IPS-15b (cell line): Measurements from ENCODE around the gene PRIMA1.

Experiments
- H3K27me3 ChIP-seq: one replicate; pipeline ENCODE4 v1.6.1; 2013; ENCODE audit warnings: low read length; ENCODE audit not compliant: control insufficient read depth, insufficient read depth
- H3K36me3 ChIP-seq: one replicate; pipeline ENCODE4 v1.6.1; 2013; ENCODE audit warnings: low read length; ENCODE audit not compliant: control insufficient read depth, insufficient read depth
- H3K4me1 ChIP-seq: one replicate; pipeline ENCODE4 v1.6.1; 2013; ENCODE audit warnings: mild to moderate bottlenecking, low read length; ENCODE audit not compliant: control insufficient read depth, insufficient read depth
- H3K4me3 ChIP-seq: one replicate; pipeline ENCODE4 v1.5.1; 2013; ENCODE audit warnings: low read depth, low read length
- H3K9ac ChIP-seq: one replicate; pipeline ENCODE4 v1.6.1; 2013; ENCODE audit warnings: low read depth, mild to moderate bottlenecking, low read length
- H3K9me3 ChIP-seq: one replicate; pipeline ENCODE4 v1.6.1; 2013; ENCODE audit warnings: mild to moderate bottlenecking, low read length; ENCODE audit not compliant: control insufficient read depth, insufficient read depth

PRIMA1 gene

GRCh38 chr14:93734086-93734822, 54.0 kb downstream of the PRIMA1 start:
- Histone ChIP-seq H3K4me3 (no peak overlapping the region), H3K36me3 (no peaks in the 10 kb centered on the region), H3K9me3 (no peaks in the 10 kb centered on the region), H3K27me3 (no peaks in the 10 kb centered on the region), H3K4me1 (no peaks in the 10 kb centered on the region), H3K9ac (no peak overlapping the region)

- Histone ChIP-seq H3K36me3 (no peaks in the 10 kb centered on the region), H3K9ac (no peak overlapping the region), H3K4me1 (no peaks in the 10 kb centered on the region), H3K9me3 (no peaks in the 10 kb centered on the region), H3K27me3 (no peaks in the 10 kb centered on the region), H3K4me3 (no peak overlapping the region)
Observed at GRCh38 chr14:93733631-93734030, 54.7 kb downstream of the PRIMA1 start.

DNA sequence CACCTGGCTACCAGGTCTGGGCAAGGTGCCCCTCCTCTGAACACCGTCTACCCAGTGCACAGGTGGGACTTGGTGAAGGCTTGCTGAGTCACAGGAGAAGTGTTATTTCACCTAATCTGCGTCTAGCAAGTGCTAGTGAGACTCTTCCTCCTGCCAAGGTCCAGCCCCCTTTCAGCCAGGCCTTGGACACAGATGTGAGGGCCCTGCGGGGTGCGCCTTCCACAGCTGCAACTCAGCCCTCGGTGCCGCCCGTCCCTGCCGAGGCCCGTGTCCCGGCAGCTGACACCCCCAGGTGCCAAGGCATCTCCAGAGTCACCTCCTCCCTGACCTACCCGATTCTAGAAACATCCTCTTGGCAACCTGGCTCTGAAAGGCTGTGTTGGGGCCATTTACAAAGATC, 55.1 kb downstream of the PRIMA1 start:
- Histone ChIP-seq H3K4me3 (no peak overlapping the region), H3K4me1 (no peaks in the 10 kb centered on the region), H3K9ac (no peak overlapping the region), H3K9me3 (no peaks in the 10 kb centered on the region), H3K36me3 (no peaks in the 10 kb centered on the region), H3K27me3 (no peaks in the 10 kb centered on the region)

DNA sequence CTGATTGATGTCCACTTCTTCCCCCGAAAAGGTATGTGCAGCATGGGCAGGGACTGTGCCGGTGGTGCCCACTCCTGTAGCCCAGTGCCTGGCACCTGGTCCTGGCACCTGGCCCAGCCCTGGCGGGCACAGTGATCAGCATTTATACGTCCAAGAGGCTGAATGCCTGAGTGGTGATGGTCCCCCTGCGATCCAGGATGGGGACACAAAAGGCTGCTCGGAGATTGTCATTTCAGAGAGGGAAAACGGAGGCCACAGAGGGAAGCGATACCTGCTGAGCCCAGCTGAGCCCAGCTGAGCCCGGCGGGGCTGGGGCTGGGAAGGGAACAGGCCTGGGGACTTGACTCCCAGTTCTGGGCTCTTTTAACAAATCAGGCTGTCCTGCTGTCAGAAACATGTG, 55.8 kb downstream of the PRIMA1 start:
- Histone ChIP-seq H3K9ac (no peak overlapping the region), H3K36me3 (no peaks in the 10 kb centered on the region), H3K4me1 (no peaks in the 10 kb centered on the region), H3K4me3 (no peak overlapping the region), H3K27me3 (no peaks in the 10 kb centered on the region), H3K9me3 (no peaks in the 10 kb centered on the region)

GRCh38 chr14:93731753-93732152, 56.5 kb downstream of the PRIMA1 start:
- H3K27me3 ChIP-seq: no peaks in the 10 kb centered on the region

GRCh38 chr14:93729993-93730392, 58.3 kb downstream of the PRIMA1 start:
- H3K27me3 ChIP-seq: no peaks in the 10 kb centered on the region
- H3K9ac ChIP-seq: no peak overlapping the region
- no peaks in the 10 kb centered on the region for H3K4me1 ChIP-seq
- no peaks in the 10 kb centered on the region for H3K9me3 ChIP-seq
- H3K4me3 ChIP-seq: no peak overlapping the region
- no peaks in the 10 kb centered on the region for H3K36me3 ChIP-seq

More at GRCh38 chr14:93731753-93732152, 56.5 kb downstream of the PRIMA1 start:
- no peaks in the 10 kb centered on the region for H3K36me3 ChIP-seq
- no peak overlapping the region for H3K9ac ChIP-seq
- no peak overlapping the region for H3K4me3 ChIP-seq
- H3K4me1 ChIP-seq: no peaks in the 10 kb centered on the region
- H3K9me3 ChIP-seq: no peaks in the 10 kb centered on the region

GRCh38 chr14:93728651-93729016, 59.7 kb downstream of the PRIMA1 start:
- Histone ChIP-seq H3K9me3 (no peaks in the 10 kb centered on the region), H3K27me3 (no peaks in the 10 kb centered on the region), H3K4me1 (no peaks in the 10 kb centered on the region), H3K4me3 (no peak overlapping the region), H3K36me3 (no peaks in the 10 kb centered on the region), H3K9ac (no peak overlapping the region)

GRCh38 chr14:93727917-93728650, 60.2 kb downstream of the PRIMA1 start:
- no peaks in the 10 kb centered on the region for H3K27me3 ChIP-seq
- H3K36me3 ChIP-seq: no peaks in the 10 kb centered on the region
- no peak overlapping the region for H3K4me3 ChIP-seq
- H3K9me3 ChIP-seq: no peaks in the 10 kb centered on the region
- no peak overlapping the region for H3K9ac ChIP-seq
- no peaks in the 10 kb centered on the region for H3K4me1 ChIP-seq

DNA sequence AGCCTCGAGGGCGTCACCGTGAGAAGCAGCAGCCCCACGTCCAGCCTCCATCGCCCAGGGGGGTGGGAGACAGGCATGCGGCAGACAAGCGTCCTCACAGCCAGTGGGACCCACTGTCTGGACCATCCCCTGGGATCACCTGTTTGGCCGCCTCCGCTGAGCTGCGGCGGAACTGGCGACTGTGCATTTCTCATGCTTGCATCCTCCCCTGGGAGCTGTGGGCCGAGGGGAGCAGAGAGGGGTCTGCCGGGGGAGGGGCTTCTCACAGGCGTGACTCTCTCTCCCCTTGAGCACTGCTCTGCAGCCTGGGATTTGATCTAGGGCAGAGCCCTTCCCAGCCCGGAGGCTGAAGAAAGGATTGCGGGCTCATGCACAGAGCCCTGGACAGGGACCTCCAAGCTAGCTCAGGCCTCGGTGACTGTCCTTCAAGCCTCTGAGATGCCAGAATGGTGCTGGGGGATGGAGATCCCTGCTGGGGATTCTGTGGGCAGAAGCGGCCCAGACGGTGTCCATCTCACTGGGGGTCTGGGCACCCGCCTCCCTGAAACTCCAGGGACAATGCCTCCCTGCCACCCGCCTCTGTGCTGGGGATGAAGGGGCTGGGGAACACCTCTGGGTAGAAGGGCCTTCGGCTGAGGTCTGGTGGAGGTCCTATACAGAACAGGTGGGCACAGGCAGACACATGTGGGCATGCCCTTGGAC, 61.1 kb downstream of the PRIMA1 start:
- H3K36me3 ChIP-seq: no peaks in the 10 kb centered on the region

GRCh38 chr14:93725993-93726392, 62.3 kb downstream of the PRIMA1 start:
- no peaks in the 10 kb centered on the region for H3K4me1 ChIP-seq
- H3K36me3 ChIP-seq: no peaks in the 10 kb centered on the region
- H3K27me3 ChIP-seq: no peaks in the 10 kb centered on the region
- no peaks in the 10 kb centered on the region for H3K9me3 ChIP-seq
- no peak overlapping the region for H3K4me3 ChIP-seq
- no peak overlapping the region for H3K9ac ChIP-seq

More for the DNA sequence above, 61.1 kb downstream of the PRIMA1 start:
- Histone ChIP-seq H3K27me3 (no peaks in the 10 kb centered on the region), H3K9ac (no peak overlapping the region), H3K9me3 (no peaks in the 10 kb centered on the region), H3K4me1 (no peaks in the 10 kb centered on the region), H3K4me3 (no peak overlapping the region)

DNA sequence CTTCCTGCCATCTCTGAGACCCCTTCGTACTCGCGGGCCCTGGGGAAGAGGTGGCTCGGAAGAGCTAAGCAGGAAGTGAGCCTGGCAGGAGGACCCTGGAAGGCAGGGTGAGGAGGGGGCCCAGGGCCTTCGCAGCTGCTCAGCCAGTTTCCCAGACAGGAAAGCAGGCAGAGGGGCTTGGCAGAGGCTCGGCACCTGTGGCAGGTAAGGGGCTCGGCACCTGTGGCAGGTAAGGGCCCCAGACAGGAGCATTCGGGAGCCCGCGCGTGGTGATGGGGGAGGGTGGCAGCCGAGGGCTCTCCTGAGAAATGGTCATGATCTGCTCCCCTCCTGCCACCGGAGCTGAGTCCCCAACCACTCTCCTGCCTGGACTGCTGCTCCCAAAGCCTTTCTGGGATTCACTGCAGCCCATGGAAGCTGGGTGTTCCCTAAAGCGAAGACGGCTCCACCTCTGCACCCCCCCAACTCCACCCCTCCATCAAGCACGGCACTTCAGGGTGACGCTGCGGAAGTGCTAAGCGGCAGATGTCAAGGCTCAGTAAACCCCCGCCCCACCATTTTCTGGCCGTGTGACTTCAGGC, 63.2 kb downstream of the PRIMA1 start:
- Histone ChIP-seq H3K9me3 (no peaks in the 10 kb centered on the region), H3K36me3 (no peaks in the 10 kb centered on the region), H3K27me3 (no peaks in the 10 kb centered on the region), H3K9ac (no peak overlapping the region), H3K4me1 (no peaks in the 10 kb centered on the region), H3K4me3 (no peak overlapping the region)
